ENCODE measurements around the gene MSL3B.
A peak's percentile ranks its signal among the peaks of the same experiment; 100 is the strongest.

The MSL3B gene

DNA sequence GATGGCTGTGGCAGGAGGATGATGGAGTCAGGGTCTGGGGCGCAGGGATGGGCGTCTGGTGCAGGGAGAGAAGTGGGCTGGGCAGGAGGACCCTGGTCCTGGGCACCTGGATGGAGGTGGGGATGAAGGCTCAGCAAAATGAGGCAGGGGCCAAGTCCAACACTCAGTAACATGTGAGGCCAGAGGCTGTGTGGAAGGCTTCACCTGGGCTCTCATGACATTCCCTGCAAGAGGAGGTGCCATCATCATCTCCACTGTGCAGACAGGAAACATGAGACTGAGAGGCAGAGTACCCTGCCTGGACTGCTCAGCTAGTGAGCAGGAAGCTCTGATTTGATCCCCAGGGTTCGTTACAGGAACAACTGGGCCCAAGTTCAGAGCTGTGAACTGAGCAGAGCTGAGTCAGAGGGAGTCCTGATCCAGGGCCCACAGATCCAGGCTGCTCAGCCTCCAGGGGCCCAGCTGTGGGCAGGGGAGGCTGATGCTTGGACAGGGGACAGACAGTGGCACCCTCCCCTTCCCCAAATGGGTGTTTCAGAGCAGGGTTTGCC lies 50.8 kb downstream of the MSL3B start:
- peak; percentile 52 for DNase-seq (ENCODE audit: low spot score)

DNA sequence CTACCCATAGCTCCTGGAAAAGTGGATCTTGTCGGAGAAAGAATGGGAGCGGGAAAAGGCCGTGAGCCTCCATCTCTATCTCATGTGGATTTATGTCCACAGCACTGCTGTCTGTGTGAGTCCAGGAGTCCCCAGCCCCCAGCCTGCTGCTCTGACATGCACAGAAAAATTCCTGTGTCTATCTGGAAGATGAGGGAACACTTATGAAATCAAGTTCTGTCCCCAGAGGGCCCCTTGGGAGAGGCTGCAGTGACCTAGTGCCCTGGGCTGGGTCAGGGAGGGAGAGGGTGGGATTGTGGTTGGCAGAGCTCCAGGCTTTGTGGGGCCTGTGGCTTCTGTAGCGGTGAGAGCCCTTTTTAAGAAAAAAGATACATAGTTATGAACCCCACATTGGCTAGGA lies 51.4 kb downstream of the MSL3B start:
- DNase-seq (ENCODE audit: low spot score): no peak

DNA sequence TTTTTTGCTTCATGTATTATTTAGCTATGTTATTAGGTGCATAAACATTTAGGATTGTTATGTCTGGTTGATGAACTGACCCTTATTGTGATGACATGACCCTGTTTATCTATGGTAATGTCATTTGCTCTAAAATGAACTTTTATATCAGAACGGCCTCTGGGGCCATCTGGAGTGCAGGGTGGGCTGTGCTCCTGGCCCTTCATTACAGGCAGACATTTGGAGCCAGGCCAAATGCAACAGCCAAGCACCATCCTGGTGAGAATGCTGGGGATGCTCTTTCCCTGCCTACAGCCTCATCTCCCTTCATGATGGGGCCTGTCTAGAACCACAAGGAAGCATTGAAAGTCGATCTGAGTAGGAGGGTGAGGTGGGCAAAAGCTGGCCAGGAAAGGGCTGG lies 51.9 kb downstream of the MSL3B start:
- no peak for DNase-seq (ENCODE audit: low spot score)

DNA sequence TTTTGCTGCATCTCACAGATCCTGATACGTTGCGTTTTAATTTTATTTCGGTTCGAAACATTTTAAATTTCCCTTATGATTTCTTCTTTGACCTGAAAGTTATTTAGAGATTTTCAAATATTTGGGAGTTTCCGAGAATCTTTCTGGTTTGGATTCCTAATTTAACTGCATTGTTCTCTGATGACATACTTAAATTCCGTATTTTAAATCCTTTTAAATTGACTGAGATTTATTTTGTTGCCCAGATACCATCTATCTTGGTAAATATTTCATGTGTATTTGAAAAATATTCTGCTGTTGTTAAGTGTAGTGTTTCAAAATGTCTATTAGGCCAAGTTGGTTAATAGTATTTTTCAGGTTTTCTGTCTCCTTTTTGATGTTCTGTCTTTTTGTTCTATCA lies 52.3 kb downstream of the MSL3B start:
- no peak for DNase-seq (ENCODE audit: low spot score)

All from AG20443 (cell line).